K562 (cell line): Measurements from ENCODE around the gene FAM217B. TPM values are rescaled to one million over a fixed set of nuclear protein-coding genes. Genes with fewer than 3 reads are reported as not detected.

Source experiments
- BHLHE40 ChIP-seq: IDR thresholded peaks from 2 replicates; pipeline ENCODE4 v1.6.1; 2011; ENCODE audit warnings: low read length, improper control_type of control experiment
- CGGBP1 ChIP-seq: fragments of 250-450 bp; sonication (Bioruptor Pico); IDR thresholded peaks from 2 replicates; pipeline ENCODE4 v1.9.0; 2021; ENCODE audit warnings: mild to moderate bottlenecking
- ELK3 ChIP-seq: fragments of 450-650 bp; formaldehyde crosslinking; IDR thresholded peaks from 2 replicates; pipeline ENCODE4 v1.4.0; 2020; ENCODE audit warnings: mild to moderate bottlenecking
- ETS1 ChIP-seq: conservative IDR thresholded peaks from 2 replicates; pipeline ENCODE4 v1.6.1; 2011; ENCODE audit warnings: low read depth, mild to moderate bottlenecking, low read length; ENCODE audit not compliant: control insufficient read depth
- ETV1 ChIP-seq: fragments of 450-650 bp; conservative IDR thresholded peaks from 2 replicates; pipeline ENCODE4 v1.6.1; 2016; ENCODE audit warnings: missing genetic modification characterization, control low read depth, low read depth, missing compliant biosample characterization
- GABPB1 ChIP-seq: sonication (generic); formaldehyde crosslinking; IDR thresholded peaks from 2 replicates; pipeline ENCODE4 v1.8.0; 2022; ENCODE audit warnings: mild to moderate bottlenecking, missing genetic modification reagents
- GATAD2A ChIP-seq: fragments of 450-650 bp; IDR thresholded peaks from 2 replicates; pipeline ENCODE4 v1.6.1; 2017
- GTF2A2 ChIP-seq: IDR thresholded peaks from 2 replicates; pipeline ENCODE4 v1.6.1; 2016; ENCODE audit warnings: mild to moderate bottlenecking, missing genetic modification characterization, missing compliant biosample characterization
- KLF10 ChIP-seq: fragments of 250-450 bp; sonication (Bioruptor Pico); IDR thresholded peaks from 2 replicates; pipeline ENCODE4 v1.6.1; 2021; ENCODE audit warnings: matching md5 sums
- MEIS2 ChIP-seq: fragments of 450-650 bp; IDR thresholded peaks from 2 replicates; pipeline ENCODE4 v1.6.1; 2014; ENCODE audit warnings: mild to moderate bottlenecking; ENCODE audit not compliant: partially characterized antibody
- MTF1 ChIP-seq: fragments of 250-450 bp; sonication (Bioruptor Pico); IDR thresholded peaks from 2 replicates; pipeline ENCODE4 v1.9.0; 2021; ENCODE audit warnings: moderate library complexity, mild to moderate bottlenecking, inconsistent platforms, borderline replicate concordance
- MYBL2 ChIP-seq, 2 experiments: fragments of 450-650 bp in 1 of 2; sonication (generic) in 1 of 2; formaldehyde crosslinking in 1 of 2; IDR thresholded peaks; 2 replicates each; pipeline versions ENCODE4 v1.6.1 to v1.8.1; 2017 to 2022; ENCODE audit warnings: borderline replicate concordance in 1 of 2, inconsistent platforms in 1 of 2, low read depth in 1 of 2, mild to moderate bottlenecking in 1 of 2, missing genetic modification reagents in 1 of 2, moderate library complexity in 1 of 2
- NFIX ChIP-seq: fragments of 250-450 bp; sonication (Bioruptor Pico); IDR thresholded peaks from 2 replicates; pipeline ENCODE4 v1.4.0; 2020; ENCODE audit warnings: low read depth, mild to moderate bottlenecking, moderate library complexity
- PML ChIP-seq: IDR thresholded peaks from 2 replicates; pipeline ENCODE4 v1.6.1; 2012; ENCODE audit warnings: low read length, inconsistent platforms
- SAFB ChIP-seq: fragments of 200-400 bp; formaldehyde crosslinking; IDR thresholded peaks from 2 replicates; pipeline ENCODE4 v1.6.1; 2017; ENCODE audit warnings: low read depth, low read length, borderline replicate concordance
- TGIF2 ChIP-seq: sonication (generic); formaldehyde crosslinking; IDR thresholded peaks from 2 replicates; pipeline ENCODE4 v1.8.1; 2022; ENCODE audit warnings: mild to moderate bottlenecking, missing genetic modification reagents, moderate library complexity
- ZNF174 ChIP-seq: fragments of 250-450 bp; sonication (Bioruptor Pico); IDR thresholded peaks from 2 replicates; pipeline ENCODE4 v1.4.0; 2020; ENCODE audit warnings: mild to moderate bottlenecking
- ZNF224 ChIP-seq: sonication (generic); formaldehyde crosslinking; IDR thresholded peaks from 2 replicates; pipeline ENCODE4 v1.8.0; 2022; ENCODE audit warnings: mild to moderate bottlenecking, missing genetic modification reagents
- ZNF232 ChIP-seq: sonication (generic); formaldehyde crosslinking; IDR thresholded peaks from 2 replicates; pipeline ENCODE4 v1.8.0; 2022; ENCODE audit warnings: mild to moderate bottlenecking, missing genetic modification reagents
- ZNF584 ChIP-seq: fragments of 200-800 bp; sonication (Bioruptor generic); IDR thresholded peaks from 2 replicates; pipeline ENCODE4 v1.6.1; 2016; ENCODE audit warnings: low read depth, mild to moderate bottlenecking, missing genetic modification characterization, missing compliant biosample characterization
- polyA plus RNA-seq, 8 experiments: library from polyadenylated mRNA; depleted of rRNA in 4 of 8; stranded (reverse) in 5 of 8; unstranded in 3 of 8; fragments of >200 nt; fragmentation: Nextera tagmentation in 2 of 8; fragmentation: Illumina TruSeq in 1 of 8; extraction: Ambion mirVana in 2 of 8; extraction: Trizol in 1 of 8; gene quantifications; 2 replicates each; pipeline versions ENCODE4 v1.2.1 to v1.2.3, GENCODE V29; 2011 to 2014; ENCODE audit warnings: inconsistent platforms in 1 of 8, missing spikeins in 1 of 8
- total RNA-seq, 7 experiments: library from RNA; depleted of rRNA in 6 of 7; stranded (reverse); fragments of >200 nt in 6 of 7; fragmentation: Illumina TruSeq in 2 of 7; extraction: Trizol in 2 of 7; gene quantifications; 2 replicates each; pipeline versions ENCODE4 v1.2.1 to v1.2.3, GENCODE V29; 2011 to 2021; ENCODE audit warnings: low replicate concordance in 1 of 7
- TF ChIP-seq, protein P1 (sequence below): fragments of 250-450 bp; sonication (Bioruptor Pico); IDR thresholded peaks from 2 replicates; pipeline ENCODE4 v1.8.0; 2021; ENCODE audit warnings: moderate library complexity, mild to moderate bottlenecking, inconsistent platforms
- TF ChIP-seq, protein P2 (sequence below): fragments of 450-650 bp; formaldehyde crosslinking; IDR thresholded peaks from 2 replicates; pipeline ENCODE4 v1.4.0; 2020; ENCODE audit warnings: mild to moderate bottlenecking, mixed read lengths

The FAM217B gene
- total and polyA plus RNA-seq, 9 of the 15 experiments (the other 6 are each of a cell fraction or from before 2014, with no cell fraction given): 4.8 to 11.4 (median 6.9) TPM

DNA sequence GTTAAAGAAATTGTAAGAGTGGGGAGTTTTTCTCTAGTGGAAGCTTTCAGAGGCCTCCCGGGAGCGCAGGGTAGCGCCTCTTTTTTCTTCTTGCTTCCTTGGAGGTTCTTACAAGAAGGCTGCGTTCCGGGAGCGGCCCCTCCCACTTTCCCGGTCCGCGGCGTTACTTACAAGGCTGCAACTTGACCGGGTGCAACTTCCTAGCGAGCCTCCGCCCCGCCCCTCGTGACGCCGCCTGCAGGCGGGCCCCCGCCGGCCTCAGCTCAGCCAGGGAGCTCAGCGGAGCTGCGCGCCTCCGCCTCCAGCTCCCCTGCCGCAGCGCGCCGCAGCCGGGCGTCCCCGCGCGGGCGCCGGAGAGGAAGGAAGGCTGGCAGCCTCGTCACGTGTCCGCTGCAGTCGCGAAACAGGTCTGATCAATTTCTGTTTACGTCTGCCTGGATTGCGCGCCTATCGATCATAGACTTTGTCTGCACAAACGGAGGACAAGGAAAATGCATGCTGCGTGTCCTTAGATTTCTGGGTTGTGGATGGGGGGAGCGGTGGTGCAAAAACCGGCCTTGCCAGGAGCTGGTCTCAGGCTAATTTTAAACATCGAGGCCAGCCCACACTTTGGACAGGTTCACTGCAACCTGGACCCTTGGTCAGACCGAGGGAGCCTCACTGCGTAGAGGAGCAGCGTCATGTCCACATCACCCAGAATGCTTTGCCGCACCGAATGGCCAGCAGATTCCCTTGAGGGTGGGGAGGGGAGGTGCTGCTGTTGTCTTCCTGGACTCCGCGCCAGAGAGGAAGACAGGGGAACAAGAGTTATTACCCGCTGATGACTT is at the start of gene FAM217B, which contains the start of gene PPP1R3D (continued):
- no peak for TF ChIP-seq ELK3 (CRISPR knock-in tag)
- TF ChIP-seq, protein P1, sequence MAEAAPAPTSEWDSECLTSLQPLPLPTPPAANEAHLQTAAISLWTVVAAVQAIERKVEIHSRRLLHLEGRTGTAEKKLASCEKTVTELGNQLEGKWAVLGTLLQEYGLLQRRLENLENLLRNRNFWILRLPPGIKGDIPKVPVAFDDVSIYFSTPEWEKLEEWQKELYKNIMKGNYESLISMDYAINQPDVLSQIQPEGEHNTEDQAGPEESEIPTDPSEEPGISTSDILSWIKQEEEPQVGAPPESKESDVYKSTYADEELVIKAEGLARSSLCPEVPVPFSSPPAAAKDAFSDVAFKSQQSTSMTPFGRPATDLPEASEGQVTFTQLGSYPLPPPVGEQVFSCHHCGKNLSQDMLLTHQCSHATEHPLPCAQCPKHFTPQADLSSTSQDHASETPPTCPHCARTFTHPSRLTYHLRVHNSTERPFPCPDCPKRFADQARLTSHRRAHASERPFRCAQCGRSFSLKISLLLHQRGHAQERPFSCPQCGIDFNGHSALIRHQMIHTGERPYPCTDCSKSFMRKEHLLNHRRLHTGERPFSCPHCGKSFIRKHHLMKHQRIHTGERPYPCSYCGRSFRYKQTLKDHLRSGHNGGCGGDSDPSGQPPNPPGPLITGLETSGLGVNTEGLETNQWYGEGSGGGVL: no peak
- no peak for TF ChIP-seq GTF2A2 (tag)
- no peak for TF ChIP-seq MYBL2 (IDR thresholded peaks at IDR 0.05; ENCODE audit: low read depth)
- no peak for TF ChIP-seq MYBL2 (CRISPR knock-in tag; IDR thresholded peaks at IDR 0.05; ENCODE audit: borderline replicate concordance)
- TF ChIP-seq CGGBP1 (CRISPR knock-in tag): no peak
- TF ChIP-seq KLF10 (CRISPR knock-in tag): no peak
- TF ChIP-seq ZNF174: no peak
- no peak for TF ChIP-seq ETS1
- no peak for TF ChIP-seq TGIF2 (CRISPR knock-in tag)
- TF ChIP-seq SAFB: no peak
- no peak for TF ChIP-seq ZNF584
- peak; percentile 72 for TF ChIP-seq BHLHE40
- 0 out of 2 replicates have a peak, but pooled peaks have one; percentile 46 for TF ChIP-seq GABPB1 (CRISPR knock-in tag)
- TF ChIP-seq ZNF232 (CRISPR knock-in tag): no peak
- no peak for TF ChIP-seq GATAD2A
- no peak for TF ChIP-seq ZNF224
- TF ChIP-seq, protein P2, sequence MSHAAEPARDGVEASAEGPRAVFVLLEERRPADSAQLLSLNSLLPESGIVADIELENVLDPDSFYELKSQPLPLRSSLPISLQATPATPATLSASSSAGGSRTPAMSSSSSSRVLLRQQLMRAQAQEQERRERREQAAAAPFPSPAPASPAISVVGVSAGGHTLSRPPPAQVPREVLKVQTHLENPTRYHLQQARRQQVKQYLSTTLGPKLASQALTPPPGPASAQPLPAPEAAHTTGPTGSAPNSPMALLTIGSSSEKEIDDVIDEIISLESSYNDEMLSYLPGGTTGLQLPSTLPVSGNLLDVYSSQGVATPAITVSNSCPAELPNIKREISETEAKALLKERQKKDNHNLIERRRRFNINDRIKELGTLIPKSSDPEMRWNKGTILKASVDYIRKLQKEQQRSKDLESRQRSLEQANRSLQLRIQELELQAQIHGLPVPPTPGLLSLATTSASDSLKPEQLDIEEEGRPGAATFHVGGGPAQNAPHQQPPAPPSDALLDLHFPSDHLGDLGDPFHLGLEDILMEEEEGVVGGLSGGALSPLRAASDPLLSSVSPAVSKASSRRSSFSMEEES (CRISPR knock-in tag): peak; percentile 26; the same call in 1 of the 2 replicates
- TF ChIP-seq ETV1 (tag): no peak
- TF ChIP-seq NFIX: no peak
- TF ChIP-seq MTF1 (CRISPR knock-in tag): no peak
- TF ChIP-seq PML: peak; percentile 49
- TF ChIP-seq MEIS2: peak; percentile 92
